CD4-positive, alpha-beta memory T cell (primary cell): ENCODE data around the gene EIF4A2. TPM values are rescaled to one million over a fixed set of nuclear protein-coding genes. Genes with fewer than 3 reads are reported as not detected.
A peak's percentile ranks its signal among the peaks of the same experiment; 100 is the strongest.

Experiments used
- CTCF ChIA-PET: fragments of 350-600 bp; sonication (Branson Sonifier 250); formaldehyde crosslinking; loops from one replicate; lab custom pipeline; 2021; ENCODE audit warnings: inconsistent platforms; ENCODE audit not compliant: partially characterized antibody; lab: Charles Lee
- POLR2A ChIA-PET: fragments of 350-600 bp; sonication (Branson Sonifier 250); formaldehyde crosslinking; loops from one replicate; lab custom pipeline; 2021; ENCODE audit not compliant: partially characterized antibody; lab: Charles Lee
- DNase-seq, 5 donors: peaks; one replicate each; pipeline versions ENCODE4 v3.0.0 to v3.0.0-alpha.2; 2020 to 2022; ENCODE audit warnings: mixed read lengths in 1 of 5
- H3K27ac ChIP-seq: one replicate; pipeline ENCODE4 v1.7.0; 2013; ENCODE audit warnings: low read depth, low read length
- H3K27me3 ChIP-seq: 2 replicates; pipeline ENCODE4 v1.7.0; 2013; ENCODE audit warnings: mild to moderate bottlenecking, low read length, moderate library complexity; ENCODE audit not compliant: insufficient read depth
- H3K36me3 ChIP-seq: 2 replicates; pipeline ENCODE4 v1.7.0; 2013; ENCODE audit warnings: mild to moderate bottlenecking, low read length, moderate library complexity; ENCODE audit not compliant: insufficient read depth
- H3K4me1 ChIP-seq: 2 replicates; pipeline ENCODE4 v1.7.0; 2013; ENCODE audit warnings: mild to moderate bottlenecking, low read length, moderate library complexity; ENCODE audit not compliant: insufficient read depth
- H3K4me3 ChIP-seq, 2 donors: one replicate each; pipeline ENCODE4 v1.7.0; 2013; ENCODE audit warnings: low read length in 2 of 2, mild to moderate bottlenecking in 1 of 2
- H3K9me3 ChIP-seq, 2 donors: one replicate each; pipeline ENCODE4 v1.7.0; 2013; ENCODE audit warnings: low read length in 2 of 2, control low read depth in 1 of 2; ENCODE audit not compliant: control insufficient read depth in 1 of 2
- H3K27ac Mint-ChIP-seq, 7 donors: one replicate each; pipeline ENCODE4 v1.8.0; 2020 to 2021; ENCODE audit warnings: mixed read lengths in 7 of 7, mild to moderate bottlenecking in 6 of 7, inconsistent platforms in 3 of 7, moderate library complexity in 3 of 7
- H3K27me3 Mint-ChIP-seq, 2 donors: one replicate each; pipeline ENCODE4 v1.8.0; 2020 to 2021; ENCODE audit warnings: mixed read lengths in 2 of 2
- H3K36me3 Mint-ChIP-seq, 2 donors: one replicate each; pipeline ENCODE4 v1.8.0; 2020 to 2021; ENCODE audit warnings: mixed read lengths in 2 of 2, inconsistent platforms in 1 of 2, mild to moderate bottlenecking in 1 of 2
- H3K4me1 Mint-ChIP-seq, 4 donors: one replicate each; pipeline ENCODE4 v1.8.0; 2020 to 2021; ENCODE audit warnings: mixed read lengths in 4 of 4, mild to moderate bottlenecking in 1 of 4
- H3K4me3 Mint-ChIP-seq, 8 donors: one replicate each; pipeline ENCODE4 v1.8.0; 2020 to 2021; ENCODE audit warnings: mixed read lengths in 8 of 8, mild to moderate bottlenecking in 7 of 8, moderate library complexity in 6 of 8, inconsistent platforms in 3 of 8
- H3K9me3 Mint-ChIP-seq, 8 donors: one replicate each; pipeline ENCODE4 v1.8.0; 2020 to 2021; ENCODE audit warnings: mixed read lengths in 8 of 8, mild to moderate bottlenecking in 5 of 8, inconsistent platforms in 3 of 8, moderate library complexity in 1 of 8
- intact Hi-C: fragments of 100-400 bp; cut with micrococcal nuclease; formaldehyde crosslinking; loops from one replicate; pipeline ENCODE4 v1.15.1; 2023
- polyA plus RNA-seq, 2 donors: library from polyadenylated mRNA; unstranded; fragments of 300-500 nt; fragmentation: Illumina TruSeq; gene quantifications; one replicate each; pipeline ENCODE4 v1.2.3, GENCODE V29; 2021
- total RNA-seq, 2 experiments: library from RNA; stranded (reverse); gene quantifications; one replicate each; pipeline ENCODE4 v1.2.3, GENCODE V29; 2021

Gene EIF4A2
- total and polyA plus RNA-seq, 4 experiments from 2014 or later = 242 to 632 (median 429) TPM

GRCh38 chr3:186754871-186755270 is 28.5 kb upstream of the EIF4A2 start:
- H3K27me3 Mint-ChIP-seq = peaks cover 4 to 9% of the 10 kb centered on the region in 2 donors
- CTCF ChIA-PET = no interaction called here
- H3K4me1 ChIP-seq = no peaks in the 10 kb centered on the region
- H3K27ac ChIP-seq = no peak overlapping the region
- H3K27me3 ChIP-seq = no peaks in the 10 kb centered on the region
- no peaks in the 10 kb centered on the region for H3K9me3 Mint-ChIP-seq
- H3K36me3 Mint-ChIP-seq = no peaks in the 10 kb centered on the region
- no peak overlapping the region for H3K4me3 Mint-ChIP-seq
- no peaks in the 10 kb centered on the region for H3K36me3 ChIP-seq
- no peak overlapping the region for H3K27ac Mint-ChIP-seq
- peaks cover 0 to 5% (median 2%) of the 10 kb centered on the region in 4 donors for H3K4me1 Mint-ChIP-seq
- no peaks in the 10 kb centered on the region for H3K9me3 ChIP-seq
- intact Hi-C loops = no loop called here
- DNase-seq = no peak
- POLR2A ChIA-PET = no interaction called here
- no peak overlapping the region for H3K4me3 ChIP-seq

GRCh38 chr3:186757214-186757613 is 26.2 kb upstream of the EIF4A2 start:
- H3K4me3 Mint-ChIP-seq = no peak overlapping the region
- H3K4me1 Mint-ChIP-seq = peaks cover 0 to 5% (median 2%) of the 10 kb centered on the region in 4 donors
- no peak overlapping the region for H3K27ac Mint-ChIP-seq
- ChIA-PET CTCF (no interaction called here), POLR2A (no interaction called here)
- Histone ChIP-seq H3K27ac (no peak overlapping the region), H3K27me3 (no peaks in the 10 kb centered on the region), H3K9me3 (no peaks in the 10 kb centered on the region), H3K4me3 (no peak overlapping the region), H3K36me3 (no peaks in the 10 kb centered on the region), H3K4me1 (no peaks in the 10 kb centered on the region)
- intact Hi-C loops = no loop called here
- peaks cover 4 to 9% of the 10 kb centered on the region in 2 donors for H3K27me3 Mint-ChIP-seq
- no peak for DNase-seq
- H3K9me3 Mint-ChIP-seq = no peaks in the 10 kb centered on the region
- no peaks in the 10 kb centered on the region for H3K36me3 Mint-ChIP-seq

- intact Hi-C loops = no loop called here
- no peaks in the 10 kb centered on the region for H3K36me3 ChIP-seq
- DNase-seq = no peak
- POLR2A ChIA-PET = interaction anchor here (0.7 kb wide), 1 partner anchor 26 kb away, joined by 3 read pairs; the partner anchor contains the start of gene EIF4A2
- Mint-ChIP-seq H3K4me1 (peaks cover 0 to 5% (median 2%) of the 10 kb centered on the region in 4 donors), H3K4me3 (no peak overlapping the region), H3K27ac (no peak overlapping the region), H3K36me3 (no peaks in the 10 kb centered on the region), H3K9me3 (no peaks in the 10 kb centered on the region), H3K27me3 (peaks cover 4 to 9% of the 10 kb centered on the region in 2 donors)
- CTCF ChIA-PET = no interaction called here
- H3K27ac ChIP-seq = no peak overlapping the region
- H3K4me1 ChIP-seq = no peaks in the 10 kb centered on the region
- no peak overlapping the region for H3K4me3 ChIP-seq
- no peaks in the 10 kb centered on the region for H3K27me3 ChIP-seq
- H3K9me3 ChIP-seq = no peaks in the 10 kb centered on the region
Observed at GRCh38 chr3:186757686-186758220, 25.6 kb upstream of the EIF4A2 start.

- Mint-ChIP-seq H3K27ac (no peak overlapping the region), H3K27me3 (peaks cover 4 to 9% of the 10 kb centered on the region in 2 donors), H3K9me3 (no peaks in the 10 kb centered on the region), H3K36me3 (no peaks in the 10 kb centered on the region), H3K4me3 (no peak overlapping the region), H3K4me1 (peaks cover 0 to 3% (median 0%) of the 10 kb centered on the region in 4 donors)
- Histone ChIP-seq H3K9me3 (no peaks in the 10 kb centered on the region), H3K27me3 (no peaks in the 10 kb centered on the region), H3K27ac (no peak overlapping the region), H3K36me3 (no peaks in the 10 kb centered on the region), H3K4me3 (no peak overlapping the region), H3K4me1 (no peaks in the 10 kb centered on the region)
- no peak for DNase-seq
- POLR2A ChIA-PET = no interaction called here
- intact Hi-C loops = no loop called here
- CTCF ChIA-PET = no interaction called here
Observed at GRCh38 chr3:186759231-186759930, 24.0 kb upstream of the EIF4A2 start.

GRCh38 chr3:186760141-186760833 is 23.1 kb upstream of the EIF4A2 start:
- H3K9me3 Mint-ChIP-seq = no peaks in the 10 kb centered on the region
- no peak overlapping the region for H3K4me3 ChIP-seq
- no peak overlapping the region for H3K27ac Mint-ChIP-seq
- CTCF ChIA-PET = no interaction called here
- H3K27ac ChIP-seq = no peak overlapping the region
- H3K4me3 Mint-ChIP-seq = no peak overlapping the region
- H3K36me3 ChIP-seq = no peaks in the 10 kb centered on the region
- no peaks in the 10 kb centered on the region for H3K9me3 ChIP-seq
- DNase-seq = no peak
- no peaks in the 10 kb centered on the region for H3K4me1 ChIP-seq
- H3K36me3 Mint-ChIP-seq = no peaks in the 10 kb centered on the region
- peaks cover 0 to 7% of the 10 kb centered on the region in 2 donors for H3K27me3 Mint-ChIP-seq
- no peaks in the 10 kb centered on the region for H3K27me3 ChIP-seq
- intact Hi-C loops = no loop called here
- POLR2A ChIA-PET = no interaction called here
- H3K4me1 Mint-ChIP-seq = peaks cover 0 to 3% (median 0%) of the 10 kb centered on the region in 4 donors

GRCh38 chr3:186760897-186761447 is 22.4 kb upstream of the EIF4A2 start:
- ChIA-PET POLR2A (no interaction called here), CTCF (no interaction called here)
- Histone ChIP-seq H3K9me3 (no peaks in the 10 kb centered on the region), H3K27me3 (no peaks in the 10 kb centered on the region), H3K27ac (no peak overlapping the region), H3K36me3 (no peaks in the 10 kb centered on the region), H3K4me1 (no peaks in the 10 kb centered on the region), H3K4me3 (no peak overlapping the region)
- no peaks in the 10 kb centered on the region for H3K9me3 Mint-ChIP-seq
- peaks cover 0 to 7% of the 10 kb centered on the region in 2 donors for H3K27me3 Mint-ChIP-seq
- H3K27ac Mint-ChIP-seq = peak overlapping the region in 1 of 7 donors; percentile 37
- H3K4me3 Mint-ChIP-seq = no peak overlapping the region
- intact Hi-C loops = no loop called here
- no peak for DNase-seq
- no peaks in the 10 kb centered on the region for H3K36me3 Mint-ChIP-seq
- peaks cover 0 to 3% (median 0%) of the 10 kb centered on the region in 4 donors for H3K4me1 Mint-ChIP-seq

GRCh38 chr3:186772281-186772694 is 11.1 kb upstream of the EIF4A2 start:
- ChIA-PET CTCF (interaction anchor here (1.2 to 2.2 kb wide), 5 partner anchors 11 to 157 kb away, joined by 3 to 27 read pairs (median 7); partner anchors contain the start of genes AHSG and EIF4A2), POLR2A (interaction anchor here (0.8 to 8.5 kb wide), 14 partner anchors 11 to 835 kb away, joined by 3 to 311 read pairs (median 6); partner anchors contain the start of genes DNAJB11, EIF4A2 and TRA2B)
- Mint-ChIP-seq H3K4me1 (peaks cover 0 to 18% (median 13%) of the 10 kb centered on the region in 4 donors), H3K4me3 (peak overlapping the region; percentile 88 to 99 (median 96)), H3K27me3 (no peaks in the 10 kb centered on the region), H3K36me3 (no peaks in the 10 kb centered on the region), H3K27ac (peak overlapping the region; percentile 81 to 95 (median 95)), H3K9me3 (no peaks in the 10 kb centered on the region)
- H3K36me3 ChIP-seq = no peaks in the 10 kb centered on the region
- no peaks in the 10 kb centered on the region for H3K9me3 ChIP-seq
- DNase-seq = peak in 1 of 5 donors; percentile 11
- no peaks in the 10 kb centered on the region for H3K27me3 ChIP-seq
- peaks cover 12% of the 10 kb centered on the region for H3K4me1 ChIP-seq
- peak overlapping the region; percentile 37 to 72 for H3K4me3 ChIP-seq
- intact Hi-C loops = loop anchor here (1.0 to 5.0 kb wide), 2 partner anchors 11 to 35 kb away; partner anchors contain the start of genes EIF4A2 and RFC4
- H3K27ac ChIP-seq = peak overlapping the region; percentile 61
